Upper lobe of left lung (tissue), 4 donors: Measurements from ENCODE around the gene IFNLR1.

Experiments used
- EP300 ChIP-seq, 4 donors: sonication (generic); formaldehyde crosslinking; IDR thresholded peaks; one replicate each; pipeline ENCODE4 v1.5.1; 2017; ENCODE audit warnings: antibody characterized with exemption in 4 of 4, control low read depth in 2 of 4
- POLR2AphosphoS5 ChIP-seq, 2 donors: sonication (generic); formaldehyde crosslinking; IDR thresholded peaks; one replicate each; pipeline ENCODE4 v1.5.1; 2017; ENCODE audit warnings: antibody characterized with exemption in 2 of 2

- TF ChIP-seq POLR2AphosphoS5 (IDR thresholded peaks at IDR 0.05) (no peak), EP300 (IDR thresholded peaks at IDR 0.05) (no peak)
Measured at GRCh38 chr1:24119489-24119858, 67.6 kb downstream of the IFNLR1 start.
